ENCODE data around the gene WDR44. TPM values are rescaled to one million over a fixed set of nuclear protein-coding genes. Genes with fewer than 3 reads are reported as not detected.
A peak's percentile ranks its signal among the peaks of the same experiment; 100 is the strongest.

The WDR44 gene
- total RNA-seq, 2 experiments from 2014 or later, result 11.7 to 12.2 TPM

- Mint-ChIP-seq H3K9me3 (no peaks in the 10 kb centered on the region), H3K36me3 (ENCODE audit: low read depth) (peaks cover 47% of the 10 kb centered on the region), H3K4me1 (ENCODE audit: low read depth) (peaks cover 60% of the 10 kb centered on the region), H3K27me3 (no peaks in the 10 kb centered on the region), H3K4me3 (peak overlapping the region; percentile 58), H3K27ac (peak overlapping the region; percentile 99)
- Histone ChIP-seq H3K9me3 (ENCODE audit: control insufficient read depth in 1 of 2, insufficient read depth in 1 of 2, low read length in 2 of 2) (no peaks in the 10 kb centered on the region), H3K36me3 (ENCODE audit: insufficient read depth, low read length) (peaks cover 4% of the 10 kb centered on the region), H3K27me3 (ENCODE audit: control insufficient read depth in 1 of 2, insufficient read depth in 2 of 2, low read length in 2 of 2) (no peaks in the 10 kb centered on the region), H3K4me3 (ENCODE audit: low read length) (peak overlapping the region; percentile 86), H3K27ac (ENCODE audit: low read depth in 1 of 2, low read length in 2 of 2) (peak overlapping the region; percentile 14 to 90), H3K4me1 (ENCODE audit: insufficient read depth, low read length) (peaks cover 55% of the 10 kb centered on the region)
- ChIA-PET POLR2A (interaction anchor here (1.4 to 5.6 kb wide), 4 partner anchors 10 to 39 kb away, joined by 4 to 117 read pairs (median 33); no protein-coding TSS in a partner anchor), CTCF (interaction anchor here (1.6 kb wide), 1 partner anchor 19 kb away, joined by 4 read pairs; no protein-coding TSS in a partner anchor)
- intact Hi-C loops (cut with DNase I, micrococcal nuclease), result loop anchor here in 1 of 2 experiments (2.0 to 5.0 kb wide), 2 partner anchors 20 to 34 kb away; no protein-coding TSS in a partner anchor
- ATAC-seq (ENCODE audit: poor library complexity) (no peak), DNase-seq (no peak)
- TF ChIP-seq, protein P1, sequence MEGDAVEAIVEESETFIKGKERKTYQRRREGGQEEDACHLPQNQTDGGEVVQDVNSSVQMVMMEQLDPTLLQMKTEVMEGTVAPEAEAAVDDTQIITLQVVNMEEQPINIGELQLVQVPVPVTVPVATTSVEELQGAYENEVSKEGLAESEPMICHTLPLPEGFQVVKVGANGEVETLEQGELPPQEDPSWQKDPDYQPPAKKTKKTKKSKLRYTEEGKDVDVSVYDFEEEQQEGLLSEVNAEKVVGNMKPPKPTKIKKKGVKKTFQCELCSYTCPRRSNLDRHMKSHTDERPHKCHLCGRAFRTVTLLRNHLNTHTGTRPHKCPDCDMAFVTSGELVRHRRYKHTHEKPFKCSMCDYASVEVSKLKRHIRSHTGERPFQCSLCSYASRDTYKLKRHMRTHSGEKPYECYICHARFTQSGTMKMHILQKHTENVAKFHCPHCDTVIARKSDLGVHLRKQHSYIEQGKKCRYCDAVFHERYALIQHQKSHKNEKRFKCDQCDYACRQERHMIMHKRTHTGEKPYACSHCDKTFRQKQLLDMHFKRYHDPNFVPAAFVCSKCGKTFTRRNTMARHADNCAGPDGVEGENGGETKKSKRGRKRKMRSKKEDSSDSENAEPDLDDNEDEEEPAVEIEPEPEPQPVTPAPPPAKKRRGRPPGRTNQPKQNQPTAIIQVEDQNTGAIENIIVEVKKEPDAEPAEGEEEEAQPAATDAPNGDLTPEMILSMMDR (IDR thresholded peaks at IDR 0.05), result no peak
Measured at GRCh38 chrX:118498755-118499154, 152.8 kb downstream of the WDR44 start.

DNA sequence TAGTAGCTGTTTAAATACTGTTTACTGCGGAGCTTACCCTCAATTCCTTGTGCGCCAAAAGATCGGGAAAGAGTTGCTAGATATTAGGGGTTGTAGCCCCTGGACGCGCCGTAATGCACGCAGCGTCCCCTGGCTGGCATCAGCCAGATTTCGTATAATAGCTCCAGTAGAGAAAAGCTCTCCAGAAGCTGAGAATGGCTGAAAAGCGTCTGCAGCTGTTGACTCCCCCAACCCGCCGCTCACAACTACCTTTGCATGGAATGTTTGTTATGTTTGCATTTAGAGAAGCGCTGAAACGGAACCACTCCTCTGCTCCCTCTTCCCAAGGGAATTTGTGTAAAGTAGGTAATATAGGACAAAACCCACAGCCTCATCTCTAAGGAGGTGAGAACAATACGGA is 153.4 kb downstream of the WDR44 start:
- H3K9me3 Mint-ChIP-seq, result no peaks in the 10 kb centered on the region
- H3K4me3 Mint-ChIP-seq, result peak overlapping the region; percentile 58
- H3K9me3 ChIP-seq (ENCODE audit: control insufficient read depth in 1 of 2, insufficient read depth in 1 of 2, low read length in 2 of 2), result no peaks in the 10 kb centered on the region
- peak overlapping the region in 1 of 2 donors; percentile 14 for H3K27ac ChIP-seq (ENCODE audit: low read depth in 1 of 2, low read length in 2 of 2)
- TF ChIP-seq, protein P1 (IDR thresholded peaks at IDR 0.05), result no peak
- DNase-seq (no peak), ATAC-seq (ENCODE audit: poor library complexity) (no peak)
- no peak overlapping the region for H3K4me3 ChIP-seq (ENCODE audit: low read length)
- H3K27ac Mint-ChIP-seq, result peak overlapping the region; percentile 99
- H3K27me3 ChIP-seq (ENCODE audit: control insufficient read depth in 1 of 2, insufficient read depth in 2 of 2, low read length in 2 of 2), result no peaks in the 10 kb centered on the region
- H3K4me1 Mint-ChIP-seq (ENCODE audit: low read depth), result peaks cover 64% of the 10 kb centered on the region
- POLR2A ChIA-PET, result interaction anchor here (1.5 to 5.6 kb wide), 2 partner anchors 30 to 38 kb away, joined by 5 to 61 read pairs; no protein-coding TSS in a partner anchor
- CTCF ChIA-PET, result interaction anchor here (1.6 kb wide), 1 partner anchor 18 kb away, joined by 4 read pairs; no protein-coding TSS in a partner anchor
- H3K36me3 Mint-ChIP-seq (ENCODE audit: low read depth), result peaks cover 49% of the 10 kb centered on the region
- H3K4me1 ChIP-seq (ENCODE audit: insufficient read depth, low read length), result peaks cover 60% of the 10 kb centered on the region
- no peaks in the 10 kb centered on the region for H3K27me3 Mint-ChIP-seq
- intact Hi-C loops (cut with DNase I, micrococcal nuclease), result loop anchor here in 1 of 2 experiments (2.0 to 5.0 kb wide), 2 partner anchors 20 to 33 kb away; no protein-coding TSS in a partner anchor
- H3K36me3 ChIP-seq (ENCODE audit: insufficient read depth, low read length), result peaks cover 4% of the 10 kb centered on the region

Small RNA genes lying within 50 kb of the gene (microRNA-seq; reads per million reads assigned to microRNA genes)
- 36.0 reads per million, percentile 57 among the genes with 10 or more reads in this experiment for gene MIR1277 (ENCODE audit: borderline microRNAs expressed, borderline replicate concordance)

Other genes starting within 250 kb of the WDR44 start
- gene KLHL13, start 229.3 kb upstream of the WDR44 start, total RNA-seq, result under 1 TPM; 0.19 to 0.36 TPM
- gene DOCK11, start 149.7 kb downstream of the WDR44 start, total RNA-seq, result 10 to 100 TPM; 68.2 to 70.3 TPM

All from CD4-positive, alpha-beta T cell (primary cell).